Measurements from ENCODE around the gene SMIM45.

The SMIM45 gene

DNA sequence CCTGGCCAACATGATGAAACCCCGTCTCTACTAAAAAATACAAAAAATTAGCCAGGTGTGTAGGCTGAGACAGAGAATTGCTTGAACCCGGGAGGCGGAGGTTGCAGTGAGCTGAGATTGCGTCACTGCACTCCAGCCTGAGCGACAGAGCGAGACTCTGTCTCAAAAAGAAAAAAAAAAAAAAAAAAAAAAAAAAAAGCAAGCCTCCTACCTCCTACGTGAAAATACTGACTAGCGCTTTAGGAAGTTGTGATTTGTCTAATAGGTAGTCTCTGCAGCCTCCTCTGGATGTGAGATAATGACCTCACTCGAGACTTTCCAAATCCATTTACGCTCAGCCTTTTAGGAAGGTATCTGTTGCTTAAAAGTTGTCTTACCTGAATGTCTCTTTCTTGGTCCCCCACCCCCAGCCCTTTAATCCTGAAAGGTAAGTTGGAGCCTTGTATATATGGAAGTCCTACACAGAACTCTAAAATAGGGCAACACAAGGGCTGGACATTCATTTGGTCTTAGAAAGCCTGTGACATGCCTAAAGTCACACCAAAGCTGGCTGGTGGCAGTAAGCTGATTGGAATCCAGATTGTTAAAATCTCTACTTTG is 22.8 kb downstream of the SMIM45 start:
- no peak for DNase-seq

DNA sequence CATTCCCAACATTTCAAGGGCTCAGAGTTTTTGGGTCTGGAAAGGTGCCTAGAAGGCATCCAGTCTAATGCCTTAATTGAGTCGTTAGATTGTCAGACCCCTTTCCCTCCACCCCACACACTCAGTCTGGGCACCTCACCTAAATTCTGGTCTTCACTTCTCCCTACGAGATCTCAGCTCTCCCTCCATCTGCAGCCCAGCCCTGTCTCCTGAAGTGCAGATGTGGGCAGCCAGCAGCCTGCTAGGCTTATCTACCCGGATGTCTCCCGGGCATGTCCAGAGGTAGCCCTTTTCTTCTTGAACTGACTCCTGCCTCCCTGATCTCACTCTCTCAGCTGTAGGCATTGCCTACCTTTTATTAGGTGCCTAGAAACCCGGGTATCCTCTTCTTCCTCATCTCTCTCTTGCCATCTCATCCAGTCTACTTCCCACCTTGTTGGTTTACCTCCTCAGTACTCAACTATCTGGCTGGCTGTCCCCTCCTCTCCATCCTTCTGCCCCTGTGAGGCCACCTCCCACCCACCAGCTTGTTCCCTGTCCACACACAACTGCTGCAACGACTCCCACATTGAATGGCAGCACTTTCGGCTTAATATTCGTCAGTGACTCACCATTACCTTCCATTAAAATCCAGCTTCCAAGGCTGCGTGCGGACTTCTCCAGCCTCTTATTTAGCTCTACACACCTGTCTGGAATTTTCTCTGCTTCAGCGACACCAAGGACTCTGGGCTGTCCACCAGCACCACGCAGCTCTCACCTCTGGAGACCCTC is 23.5 kb downstream of the SMIM45 start:
- no peak for DNase-seq

DNA sequence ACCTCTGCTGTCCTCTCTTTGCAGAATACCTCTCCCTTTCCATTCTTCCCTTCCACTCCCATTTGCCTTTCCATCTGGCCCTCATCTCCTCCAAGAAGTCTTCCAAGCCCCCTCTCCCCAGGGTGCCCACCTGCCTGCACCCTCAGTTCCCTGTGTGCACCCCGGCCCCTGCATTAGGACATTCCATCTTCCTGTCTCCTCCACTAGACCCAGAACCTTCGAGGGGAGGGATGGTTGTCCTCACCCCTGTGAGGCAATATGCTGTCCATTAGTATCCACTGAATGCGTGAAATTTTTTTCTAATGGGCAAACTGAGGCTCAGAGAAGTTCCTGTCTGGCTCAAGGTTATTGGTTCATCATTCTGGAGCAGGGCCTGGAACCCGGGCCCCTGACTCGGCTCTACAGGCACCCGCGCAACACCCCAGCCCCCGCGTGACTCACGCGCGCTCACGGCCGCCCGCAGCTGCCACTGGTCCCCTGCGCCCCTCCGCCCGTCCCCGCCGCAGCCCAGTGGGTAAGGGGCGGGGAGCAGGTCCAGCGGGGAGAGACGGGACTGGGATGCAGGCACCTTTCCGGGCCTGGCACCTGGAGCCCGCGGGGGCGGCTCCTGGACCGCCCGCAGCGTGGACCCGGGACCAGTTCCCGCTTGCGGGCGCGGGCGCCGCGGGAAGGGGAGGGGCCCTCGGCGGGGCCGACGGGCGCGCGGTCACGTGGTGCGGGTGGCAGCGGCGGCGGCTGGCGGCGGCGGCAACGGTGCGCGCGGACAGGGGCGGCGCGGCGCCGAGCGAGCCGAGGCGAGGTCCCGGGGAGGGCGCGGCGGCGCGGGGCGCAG is 24.3 kb downstream of the SMIM45 start:
- DNase-seq = no peak

DNA sequence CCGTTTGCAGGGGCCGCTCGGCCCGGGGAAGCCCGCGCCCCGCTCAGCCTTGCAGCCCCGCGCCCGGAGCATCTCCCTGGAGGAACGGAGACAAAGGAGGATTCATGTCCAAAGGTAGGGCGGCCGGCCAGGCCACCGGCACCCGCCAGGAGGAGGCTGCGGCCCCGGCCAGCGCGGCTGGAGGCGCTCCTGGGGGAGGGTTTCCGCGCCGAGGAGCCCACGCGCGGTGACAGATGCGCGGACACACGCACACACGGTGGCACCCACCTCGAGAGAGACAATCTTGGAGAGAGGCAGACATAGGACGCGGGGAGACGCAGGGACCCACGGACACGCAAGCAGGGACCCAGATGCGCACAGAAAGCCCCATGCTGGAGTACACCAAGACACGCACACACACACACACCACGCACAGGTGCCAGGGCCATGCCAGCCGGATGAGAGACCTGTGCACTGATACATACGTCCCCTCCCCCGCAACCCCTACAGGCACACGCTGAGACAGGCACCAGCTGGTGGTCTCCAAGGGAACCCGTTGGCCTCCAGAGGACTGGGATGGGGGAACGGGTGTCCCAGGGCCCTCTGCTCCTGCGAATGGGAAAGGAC is 25.1 kb downstream of the SMIM45 start:
- DNase-seq = no peak

DNA sequence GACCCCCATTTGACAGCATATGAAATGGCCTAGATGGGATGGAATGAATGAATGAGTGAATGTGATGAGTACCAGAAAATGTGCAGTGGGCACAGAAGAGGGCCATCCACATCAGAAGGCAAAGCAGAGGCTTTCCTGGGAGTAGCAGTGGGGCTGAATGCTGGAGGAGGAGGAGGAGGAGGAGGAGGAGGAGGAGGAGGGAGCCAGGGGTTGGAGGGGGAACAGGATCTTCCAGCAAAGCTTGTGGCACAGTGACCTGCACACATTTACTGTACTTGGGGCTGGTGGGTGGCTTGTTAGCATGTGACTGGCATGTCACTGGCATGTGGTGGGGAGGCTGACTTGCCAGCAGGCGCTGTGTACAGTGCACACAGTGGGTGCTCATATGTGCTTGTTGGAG is 26.8 kb downstream of the SMIM45 start:
- no peak for DNase-seq

DNA sequence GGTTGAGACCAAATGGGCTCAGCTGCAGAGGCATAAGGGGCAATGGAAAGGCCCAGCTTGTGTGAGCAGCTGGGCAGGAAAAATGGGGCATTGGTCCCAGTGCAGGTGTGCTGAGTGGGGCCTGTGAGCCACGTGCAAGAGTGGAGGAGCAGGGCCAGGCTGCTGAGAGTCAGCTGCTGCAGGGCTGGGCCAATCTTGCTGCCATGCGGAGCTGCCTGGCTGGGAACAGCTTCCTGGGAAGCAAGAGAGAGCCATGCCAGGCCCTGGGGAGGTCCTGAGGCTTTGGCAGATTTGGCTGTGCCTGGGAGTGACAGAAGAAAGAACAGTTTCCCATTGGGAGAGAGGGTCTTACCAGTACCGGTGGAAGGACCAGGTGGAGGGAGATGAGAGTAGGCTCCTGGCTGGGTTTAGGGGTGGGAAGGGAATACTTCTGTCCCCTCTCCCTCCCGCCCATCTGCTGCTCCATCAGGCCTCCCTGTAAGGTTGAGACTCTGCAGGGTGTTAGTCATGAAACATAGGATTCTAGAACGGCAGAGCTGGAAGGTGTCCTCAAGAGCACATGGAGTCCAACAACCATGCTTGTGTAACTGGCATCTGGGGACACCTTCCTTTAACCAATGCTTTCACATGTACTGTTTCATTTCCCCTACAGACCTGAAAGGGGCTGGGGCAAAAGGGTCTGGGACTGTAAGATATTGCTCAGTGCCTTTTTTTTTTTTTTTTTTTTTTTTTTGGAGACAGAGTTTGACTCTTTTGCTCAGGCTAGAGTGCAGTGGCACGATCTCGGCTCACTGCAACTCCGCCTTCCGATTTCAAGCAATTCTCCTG is 27.7 kb downstream of the SMIM45 start:
- no peak for DNase-seq

DNA sequence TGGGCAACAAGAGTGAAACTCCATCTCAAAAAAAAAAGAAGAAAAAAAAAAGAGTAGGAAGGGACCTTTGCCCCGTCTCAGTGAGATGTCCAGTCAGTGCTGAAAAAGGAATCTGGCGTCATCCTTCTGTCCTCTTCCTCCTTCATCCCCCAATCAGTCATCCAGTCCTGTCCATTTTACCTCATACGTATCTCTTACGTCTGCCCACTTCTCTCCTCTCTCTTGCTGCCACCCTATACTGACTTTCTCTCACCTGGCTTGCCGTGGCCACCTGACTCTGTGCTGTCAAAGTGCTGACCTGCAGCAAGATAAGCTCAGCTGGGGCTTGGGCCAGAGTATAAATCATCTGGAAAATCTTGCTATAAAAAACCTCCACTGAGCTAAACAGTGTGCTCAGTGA is 30.9 kb downstream of the SMIM45 start:
- DNase-seq = no peak

DNA sequence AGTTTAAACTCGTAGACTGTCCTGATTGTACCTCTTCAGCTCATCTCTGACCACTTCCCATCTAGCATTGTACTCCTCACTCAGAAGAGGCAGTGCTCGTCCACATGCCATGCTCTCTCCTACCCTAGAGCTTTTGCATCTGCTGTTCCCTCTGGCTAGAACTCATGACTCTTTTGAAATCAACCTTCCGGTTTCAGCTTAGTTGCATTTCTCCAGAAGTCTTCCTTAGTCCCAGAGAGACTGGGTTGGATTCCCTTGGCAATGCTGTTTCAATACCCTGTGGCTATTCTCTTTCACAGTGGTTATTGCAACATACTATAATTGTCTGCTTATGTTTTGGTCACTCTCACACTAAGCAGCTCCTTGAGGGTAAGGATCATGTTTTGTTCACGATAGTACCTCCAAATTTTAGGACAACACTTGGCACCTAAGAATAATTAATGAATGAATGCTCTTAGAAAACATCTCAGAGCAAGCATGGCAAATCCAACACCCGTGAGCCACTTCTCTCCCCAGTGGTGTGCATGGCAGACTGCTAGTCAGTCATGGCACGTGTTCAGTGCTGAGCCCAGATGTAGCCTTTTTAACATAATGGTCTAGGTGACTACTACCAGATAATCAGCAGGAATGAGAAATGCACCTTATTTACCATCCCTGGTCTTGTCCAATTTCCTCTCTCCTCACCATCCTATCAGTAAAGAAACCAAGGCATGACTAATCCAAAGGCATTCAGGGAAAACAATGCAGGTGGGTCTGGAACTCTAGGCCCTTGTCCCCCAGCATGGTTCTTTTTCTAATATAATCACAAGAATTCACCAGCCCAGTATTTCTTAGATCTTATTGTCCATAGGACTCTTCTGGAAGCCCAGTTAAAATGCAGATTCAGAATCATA is 31.8 kb downstream of the SMIM45 start:
- no peak for DNase-seq

DNA sequence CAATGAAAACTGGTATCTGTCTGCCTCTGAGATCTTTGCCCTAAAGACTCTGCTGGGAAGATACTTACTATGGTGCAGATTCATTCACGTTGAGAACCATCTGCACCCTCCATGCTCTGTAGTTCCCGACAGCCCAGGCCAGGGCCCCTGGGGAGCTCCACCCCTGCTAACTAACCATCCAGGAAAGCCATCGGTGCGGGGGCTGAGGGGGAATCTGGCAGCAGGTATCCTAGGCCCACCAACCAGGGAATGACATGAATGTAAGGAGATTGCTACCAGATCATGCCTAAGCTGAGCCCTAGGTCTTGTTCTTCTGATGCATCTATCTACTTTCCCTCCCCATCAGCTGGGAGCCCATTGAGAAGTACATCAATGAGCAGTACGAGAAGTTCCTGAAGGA is 35.3 kb downstream of the SMIM45 start:
- no peak for DNase-seq

DNA sequence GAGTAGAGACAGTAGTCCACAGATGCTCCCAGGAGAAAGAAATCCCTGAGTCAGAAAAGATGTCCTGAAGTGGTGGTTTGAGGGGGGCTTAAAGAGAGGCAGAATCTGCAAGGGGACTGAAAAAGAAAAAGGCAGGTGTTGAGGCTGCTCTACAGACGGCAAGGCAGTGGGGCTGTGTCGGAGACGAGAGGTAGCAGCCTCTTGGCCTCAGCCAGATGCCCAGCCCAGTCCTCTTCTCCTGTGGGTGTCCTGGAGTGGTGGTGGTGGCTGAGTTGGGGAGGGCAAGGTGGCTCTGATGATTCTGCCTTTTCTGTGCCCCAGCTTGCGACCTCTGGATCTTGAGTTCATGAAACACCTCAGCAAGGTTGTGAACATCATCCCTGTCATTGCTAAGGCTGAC is 37.3 kb downstream of the SMIM45 start:
- no peak for DNase-seq

DNA sequence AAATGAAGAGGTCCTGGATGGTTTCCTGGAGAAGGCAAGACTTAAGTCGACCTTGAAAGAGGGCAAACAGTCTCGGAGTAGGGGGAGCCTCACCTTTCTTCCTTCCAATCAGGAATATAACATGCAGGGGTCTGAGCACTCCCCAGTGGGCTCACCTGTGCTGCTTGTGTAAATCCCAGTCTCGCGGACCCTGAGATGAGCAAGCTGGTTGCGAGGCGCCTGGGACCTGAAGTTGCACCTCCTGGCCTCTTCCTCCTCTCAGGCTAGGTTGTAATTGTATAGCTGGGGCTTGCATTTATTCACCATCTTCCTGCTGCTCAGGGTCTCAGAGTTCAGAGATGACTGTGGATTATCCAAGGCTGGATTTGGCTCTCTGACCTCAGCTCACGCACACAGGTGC is 39.2 kb downstream of the SMIM45 start:
- DNase-seq = no peak

DNA sequence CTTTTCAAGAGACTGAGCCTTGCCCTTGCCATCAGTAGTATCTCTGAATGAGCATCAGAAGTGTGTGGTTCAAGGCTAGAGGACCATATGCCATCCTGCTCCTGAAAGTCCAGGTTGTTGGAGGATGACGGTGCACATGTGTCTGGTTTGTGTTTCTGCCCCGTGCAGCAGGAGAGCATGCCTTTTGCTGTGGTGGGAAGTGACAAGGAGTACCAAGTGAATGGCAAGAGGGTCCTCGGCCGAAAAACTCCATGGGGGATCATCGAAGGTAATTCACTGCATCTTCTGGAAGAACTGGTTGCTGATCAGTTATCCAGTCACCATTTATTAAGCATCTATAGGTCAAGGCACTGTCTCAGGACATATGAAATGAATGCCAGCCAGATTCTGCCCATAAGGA is 40.5 kb downstream of the SMIM45 start:
- no peak for DNase-seq

DNA sequence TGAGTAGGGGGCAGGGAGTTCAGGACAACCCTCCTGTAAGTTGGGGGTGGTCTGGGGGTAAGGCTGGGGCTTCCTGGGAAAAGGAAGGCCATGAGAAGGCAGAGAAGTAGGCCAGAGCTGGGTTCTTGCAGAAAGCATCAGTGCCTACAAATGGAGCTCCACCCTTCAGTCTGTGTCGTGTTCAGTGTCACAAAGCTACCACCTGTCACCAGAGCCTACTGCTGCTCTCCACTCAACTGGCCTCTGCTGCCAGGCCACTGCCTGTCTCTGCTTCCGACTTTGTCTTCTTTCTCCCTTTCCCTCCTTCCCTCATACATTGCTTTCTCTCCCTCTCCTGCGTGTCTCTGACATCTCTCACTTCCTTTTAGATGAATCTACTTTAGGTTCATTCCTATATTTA is 43.3 kb downstream of the SMIM45 start:
- DNase-seq = no peak

DNA sequence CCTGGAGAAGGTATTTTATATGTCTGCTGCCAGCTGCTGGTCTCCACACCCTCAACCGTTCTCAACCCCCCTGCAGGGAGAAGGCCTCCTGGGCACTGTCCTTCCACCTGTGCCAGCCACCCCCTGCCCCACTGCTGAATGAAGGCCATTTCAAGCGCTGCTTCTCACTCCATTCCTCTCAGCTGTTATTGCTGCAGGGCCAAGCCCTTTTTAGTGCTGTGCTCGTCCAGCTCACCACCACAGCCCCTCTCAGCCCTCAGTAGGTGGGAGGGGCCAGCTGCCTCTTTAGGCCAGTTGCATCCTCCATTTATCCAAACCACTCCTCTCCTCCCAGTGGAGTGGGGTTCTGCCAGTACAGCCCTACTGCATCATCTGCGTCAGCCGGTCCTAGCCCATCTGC is 44.9 kb downstream of the SMIM45 start:
- no peak for DNase-seq

DNA sequence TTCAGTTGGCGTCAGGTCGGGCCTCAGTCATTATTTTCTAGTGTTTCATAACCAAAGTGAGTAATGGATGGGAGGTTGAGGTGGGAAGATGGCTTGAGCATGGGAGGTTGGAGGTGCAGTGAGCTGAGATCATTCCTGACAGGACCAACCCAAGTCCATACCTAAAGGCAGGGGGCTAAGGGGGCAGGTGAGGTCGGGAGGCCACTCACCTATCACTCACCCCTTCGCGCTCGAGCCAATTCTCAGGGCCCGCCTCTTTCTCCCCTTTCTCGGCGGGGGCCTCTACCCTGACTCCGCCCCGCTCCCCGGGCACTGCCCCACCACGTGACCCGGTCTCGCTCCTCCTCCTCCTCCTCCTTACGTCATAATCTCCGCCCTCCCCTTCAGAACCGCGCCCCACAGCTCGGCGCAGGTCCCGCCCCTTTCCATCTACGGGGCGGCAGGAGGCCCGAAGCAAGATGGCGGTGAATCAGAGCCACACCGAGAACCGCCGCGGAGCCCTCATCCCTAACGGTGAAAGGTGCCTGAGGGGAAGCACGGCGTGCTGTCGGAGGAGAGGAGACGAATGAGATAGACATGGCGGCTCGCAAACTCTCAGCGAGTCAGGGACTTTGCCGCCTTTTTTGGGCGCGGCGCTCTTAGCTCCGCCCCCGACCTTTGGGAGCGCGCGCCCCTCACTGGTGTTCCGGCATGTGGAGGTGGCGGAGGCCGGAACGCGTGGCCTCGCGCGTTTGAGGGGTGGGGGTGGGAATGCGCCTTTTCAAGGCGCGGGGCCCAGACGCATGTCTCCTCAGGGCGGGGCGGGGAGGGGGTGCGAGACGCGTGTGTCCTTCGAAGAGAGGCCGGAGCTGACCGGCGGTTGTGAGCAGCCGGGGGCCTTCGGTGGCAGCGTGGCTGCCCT is 46.7 kb downstream of the SMIM45 start, which contains the start of gene WBP2NL:
TSS of gene WBP2NL (plus strand) at position 428 of the 901 bp plus-strand sequence. CDS start at position 459, 31 bp downstream.
- DNase-seq = peak; percentile 23

DNA sequence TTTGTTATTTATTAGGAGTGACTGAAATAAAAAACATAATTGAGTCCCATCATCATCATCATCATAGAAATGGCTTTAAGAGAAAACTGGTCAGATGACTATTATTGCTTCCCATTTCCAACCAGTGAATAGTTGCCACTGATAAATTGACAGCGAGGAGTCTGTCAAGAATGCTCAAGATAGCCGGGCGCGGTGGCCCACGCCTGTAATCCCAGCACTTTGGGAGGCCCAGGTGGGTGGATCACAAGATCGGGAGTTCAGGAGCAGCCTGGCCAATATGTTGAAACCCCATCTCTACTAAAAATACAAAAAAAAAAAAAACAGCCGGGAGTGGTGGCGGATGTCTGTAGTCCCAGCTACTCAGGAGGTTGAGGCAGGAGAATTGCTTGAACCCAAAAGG is 48.5 kb downstream of the SMIM45 start:
- DNase-seq = no peak

DNA sequence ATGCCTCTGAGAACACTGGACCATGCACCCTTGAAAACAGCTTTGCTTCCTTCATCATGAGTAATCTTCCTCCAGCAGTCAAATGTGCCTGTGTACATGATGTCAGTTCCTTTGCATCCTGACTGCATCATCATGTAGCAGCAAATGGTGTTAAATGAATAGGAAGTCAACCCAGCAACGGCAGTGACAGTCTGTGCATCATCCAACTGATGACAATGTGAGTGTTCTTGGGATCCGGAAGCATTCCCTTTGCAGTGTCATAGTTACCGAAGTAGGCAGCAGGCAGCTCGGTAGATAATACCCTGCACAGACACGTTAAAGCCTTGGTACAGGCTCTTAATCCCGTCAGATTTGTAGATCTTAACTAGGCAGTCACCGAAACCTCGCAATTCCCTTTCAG is 49.2 kb downstream of the SMIM45 start:
- no peak for DNase-seq

DNA sequence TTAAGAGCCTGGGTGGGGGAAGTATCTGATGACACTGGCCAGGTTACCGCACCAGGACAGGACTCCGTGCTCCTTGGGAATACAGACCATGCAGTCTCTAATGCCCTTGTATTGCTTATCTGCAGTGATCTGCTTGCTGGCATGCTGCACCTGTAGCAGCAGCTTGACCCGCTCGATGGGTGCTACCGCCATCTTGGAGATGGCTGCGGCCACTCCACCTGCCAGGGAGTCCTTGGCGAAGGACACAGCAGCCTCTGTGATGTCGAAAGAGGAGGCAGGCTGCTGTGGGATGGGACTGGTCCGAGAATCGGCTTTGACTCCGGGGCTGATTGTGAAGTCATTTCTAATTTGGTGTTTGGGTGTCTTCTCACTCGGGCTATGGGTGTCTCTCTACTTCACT is 49.8 kb downstream of the SMIM45 start:
- no peak for DNase-seq

DNA sequence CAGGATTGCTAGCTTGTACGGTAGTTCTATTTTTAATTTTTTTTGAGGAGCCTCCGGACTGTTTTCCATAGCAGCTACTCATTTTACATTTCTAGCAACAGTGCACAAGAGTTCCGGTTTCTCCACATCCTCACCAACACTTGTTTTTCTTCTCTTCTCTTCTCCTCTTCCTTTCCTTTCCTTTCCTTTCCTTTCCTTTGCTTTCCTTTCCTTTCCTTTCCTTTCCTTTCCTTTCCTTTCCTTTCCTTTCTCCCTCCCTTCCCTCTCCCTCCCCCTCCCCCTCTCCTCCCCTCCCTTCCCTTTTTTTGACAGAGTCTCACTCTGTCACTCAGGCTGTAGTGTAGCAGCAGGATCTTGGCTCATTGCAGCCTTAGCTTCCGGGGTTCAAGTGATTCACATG is 56.0 kb downstream of the SMIM45 start:
- DNase-seq = no peak

All from NCI-H1417 treated with DMSO at 0.1 percent for 48 hours (cell line).